HCT116 (cell line): ENCODE measurements around the gene LIMS2. TPM values are rescaled to one million over a fixed set of nuclear protein-coding genes. Genes with fewer than 3 reads are reported as not detected.

Experiments
- ATAC-seq: fragments of 200-7000 bp; cut with Tn5 transposase; 2 replicates; pipeline ENCODE4 v1.9.1; 2020; ENCODE audit warnings: mild to moderate bottlenecking, moderate library complexity
- BruUV-seq: library from RNA; stranded (reverse); fragments of 400-500 nt; replicated peaks from 2 replicates; lab custom pipeline; 2021; lab: Mats Ljungman, UMichigan
- CTCF ChIA-PET: fragments of 300-600 bp; sonication (Branson Sonifier 250); formaldehyde crosslinking; loops from one replicate; lab custom pipeline; 2021; ENCODE audit warnings: antibody characterized with exemption; lab: Charles Lee
- POLR2A ChIA-PET: fragments of 300-600, 350-600 bp; sonication (Branson Sonifier 250); formaldehyde crosslinking; loops from one replicate; lab custom pipeline; 2021; ENCODE audit warnings: antibody characterized with exemption; lab: Charles Lee
- RAD21 ChIA-PET, 2 experiments: fragments of 300-600 bp; sonication (Branson Sonifier 250); formaldehyde crosslinking; loops; one replicate each; lab custom pipeline; 2023; ENCODE audit warnings: low total read pairs in 2 of 2; ENCODE audit not compliant: uncharacterized antibody in 2 of 2, unreplicated experiment in 2 of 2, low non-redundant PET in 1 of 2; lab: Charles Lee
- DNase-seq: peaks from one replicate; pipeline ENCODE4 v3.0.0-alpha.2; 2010; ENCODE audit warnings: low read depth, low spot score
- H2AFZ ChIP-seq: fragments of 200-600 bp; shearing (Covaris generic), sonication (generic); 2 replicates; pipeline ENCODE4 v1.6.1; 2017; ENCODE audit warnings: low read depth, mixed run types, mixed read lengths, antibody characterized with exemption, low read length; ENCODE audit not compliant: poor library complexity, severe bottlenecking
- H3K27ac ChIP-seq: 2 replicates; pipeline ENCODE4 v1.5.1; 2012; ENCODE audit warnings: low read depth, low read length
- H3K27me3 ChIP-seq: fragments of 200-600 bp; sonication (generic); 2 replicates; pipeline ENCODE4 v1.6.1; 2016; ENCODE audit warnings: mixed run types, low read length, mixed read lengths; ENCODE audit not compliant: insufficient read depth
- H3K36me3 ChIP-seq, 2 experiments: fragments of 200-500 bp in 1 of 2; fragments of 200-600 bp in 1 of 2; sonication (Bioruptor generic) in 1 of 2; sonication (generic) in 1 of 2; 2 replicates each; pipeline versions ENCODE4 v1.5.1 to v1.6.1; 2014 to 2016; ENCODE audit warnings: low read length in 2 of 2, inconsistent platforms in 1 of 2, mixed read lengths in 1 of 2, mixed run types in 1 of 2; ENCODE audit not compliant: insufficient read depth in 2 of 2, control insufficient read depth in 1 of 2
- H3K4me1 ChIP-seq, 2 experiments: fragments of 200-600 bp in 1 of 2; sonication (generic) in 1 of 2; 2 replicates each; pipeline versions ENCODE4 v1.5.1 to v1.6.1; 2012 to 2017; ENCODE audit warnings: low read length in 2 of 2, inconsistent platforms in 1 of 2, mild to moderate bottlenecking in 1 of 2, mixed read lengths in 1 of 2, mixed run types in 1 of 2, moderate library complexity in 1 of 2; ENCODE audit not compliant: insufficient read depth in 2 of 2, control insufficient read depth in 1 of 2
- H3K4me2 ChIP-seq: fragments of 200-600 bp; sonication (generic); 2 replicates; pipeline ENCODE4 v1.6.1; 2017; ENCODE audit warnings: mixed run types, low read length, mixed read lengths
- H3K4me3 ChIP-seq, 2 experiments: fragments of 200-600 bp in 1 of 2; sonication (generic) in 1 of 2; replicated peaks in 1 of 2; 2 replicates each; pipeline ENCODE4 v1.5.1; 2011 to 2016; ENCODE audit warnings: low read length in 2 of 2, control low read depth in 1 of 2, low read depth in 1 of 2, mild to moderate bottlenecking in 1 of 2, mixed read lengths in 1 of 2, mixed run types in 1 of 2
- H3K79me2 ChIP-seq: fragments of 200-600 bp; sonication (generic); 2 replicates; pipeline ENCODE4 v1.6.1; 2017; ENCODE audit warnings: mild to moderate bottlenecking, mixed run types, low read length, moderate library complexity, mixed read lengths; ENCODE audit not compliant: insufficient read depth
- H3K9ac ChIP-seq: fragments of 200-600 bp; sonication (generic); 2 replicates; pipeline ENCODE4 v1.6.1; 2016; ENCODE audit warnings: low read length, mixed read lengths
- H3K9me2 ChIP-seq: fragments of 200-600 bp; sonication (generic), shearing (Covaris generic); 2 replicates; pipeline ENCODE4 v1.6.1; 2017; ENCODE audit warnings: mixed run types, mild to moderate bottlenecking, moderate library complexity; ENCODE audit not compliant: insufficient read depth
- H3K9me3 ChIP-seq, 2 experiments: fragments of 200-500 bp in 1 of 2; fragments of 200-600 bp in 1 of 2; sonication (Bioruptor generic) in 1 of 2; sonication (generic) in 1 of 2; 2 replicates each; pipeline ENCODE4 v1.6.1; 2014 to 2017; ENCODE audit warnings: low read length in 2 of 2, mixed read lengths in 2 of 2, inconsistent platforms in 1 of 2, low read depth in 1 of 2, mild to moderate bottlenecking in 1 of 2, mixed run types in 1 of 2, moderate library complexity in 1 of 2; ENCODE audit not compliant: control insufficient read depth in 1 of 2, insufficient read depth in 1 of 2
- H4K20me1 ChIP-seq: fragments of 200-600 bp; sonication (generic), shearing (Covaris generic); 2 replicates; pipeline ENCODE4 v1.6.1; 2017; ENCODE audit warnings: mixed run types, mild to moderate bottlenecking, moderate library complexity; ENCODE audit not compliant: insufficient read depth
- CBX3 ChIP-seq: IDR thresholded peaks from 2 replicates; pipeline ENCODE4 v1.6.1; 2012; ENCODE audit warnings: low read depth
- CEBPB ChIP-seq: IDR thresholded peaks from 2 replicates; pipeline ENCODE4 v1.6.1; 2012; ENCODE audit warnings: low read depth
- EGR1 ChIP-seq: IDR thresholded peaks from 2 replicates; pipeline ENCODE4 v1.6.1; 2012; ENCODE audit warnings: low read depth
- ELF1 ChIP-seq: IDR thresholded peaks from 2 replicates; pipeline ENCODE4 v1.6.1; 2012; ENCODE audit warnings: low read depth, borderline replicate concordance
- FOSL1 ChIP-seq: IDR thresholded peaks from 2 replicates; pipeline ENCODE4 v1.6.1; 2012; ENCODE audit warnings: low read depth
- JUND ChIP-seq: IDR thresholded peaks from 2 replicates; pipeline ENCODE4 v1.6.1; 2012
- POLR2A ChIP-seq: IDR thresholded peaks from 2 replicates; pipeline ENCODE4 v1.7.0; 2011; ENCODE audit warnings: borderline replicate concordance; ENCODE audit not compliant: insufficient read depth, insufficient read length; ENCODE audit errors: extremely low read depth
- SRF ChIP-seq: IDR thresholded peaks from 2 replicates; pipeline ENCODE4 v1.6.1; 2012; ENCODE audit warnings: low read depth
- YY1 ChIP-seq: IDR thresholded peaks from 2 replicates; pipeline ENCODE4 v1.6.1; 2011; ENCODE audit warnings: low read length, low read depth, moderate library complexity, mild to moderate bottlenecking; ENCODE audit not compliant: insufficient replicate concordance; ENCODE audit errors: extremely low read depth
- ZFX ChIP-seq: fragments of 450-650 bp; IDR thresholded peaks from 2 replicates; pipeline ENCODE4 v1.6.1; 2017
- intact Hi-C: fragments of 100-400 bp; cut with micrococcal nuclease; formaldehyde crosslinking; loops from 2 replicates; pipeline ENCODE4 v1.10.0; 2022
- total RNA-seq: library from RNA; stranded (reverse); gene quantifications from one replicate; pipeline ENCODE4 v1.2.1, GENCODE V29; 2021; ENCODE audit not compliant: unreplicated experiment
- TF ChIP-seq, protein P1 (sequence below): IDR thresholded peaks from 2 replicates; pipeline ENCODE4 v1.6.1; 2012; ENCODE audit warnings: low read depth
- TF ChIP-seq, protein P2 (sequence below): IDR thresholded peaks from 2 replicates; pipeline ENCODE4 v1.6.1; 2012

LIMS2 gene
- total RNA-seq, 1 experiment from 2014 or later = 3.7 TPM

DNA sequence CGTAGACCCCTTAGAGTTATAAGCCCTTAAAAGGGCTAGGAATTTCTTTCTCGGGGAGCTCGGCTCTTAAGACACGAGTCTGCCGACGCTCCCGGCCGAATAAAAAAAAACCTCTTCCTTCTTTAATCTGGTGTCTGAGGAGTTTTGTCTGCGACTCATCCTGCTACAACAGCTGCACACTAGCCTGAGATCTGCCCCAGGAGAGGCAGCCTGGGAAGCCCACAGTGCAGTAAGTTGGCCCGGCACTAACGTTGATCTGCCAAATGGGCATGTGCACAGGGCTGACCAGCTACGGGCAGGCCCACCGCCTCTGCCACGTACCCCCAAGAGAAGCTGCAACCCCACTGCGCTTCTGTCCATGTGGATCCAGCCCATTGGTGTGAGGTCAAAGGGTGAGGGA, 8.4 kb upstream of the LIMS2 start (continued):
- TF ChIP-seq, protein P1, sequence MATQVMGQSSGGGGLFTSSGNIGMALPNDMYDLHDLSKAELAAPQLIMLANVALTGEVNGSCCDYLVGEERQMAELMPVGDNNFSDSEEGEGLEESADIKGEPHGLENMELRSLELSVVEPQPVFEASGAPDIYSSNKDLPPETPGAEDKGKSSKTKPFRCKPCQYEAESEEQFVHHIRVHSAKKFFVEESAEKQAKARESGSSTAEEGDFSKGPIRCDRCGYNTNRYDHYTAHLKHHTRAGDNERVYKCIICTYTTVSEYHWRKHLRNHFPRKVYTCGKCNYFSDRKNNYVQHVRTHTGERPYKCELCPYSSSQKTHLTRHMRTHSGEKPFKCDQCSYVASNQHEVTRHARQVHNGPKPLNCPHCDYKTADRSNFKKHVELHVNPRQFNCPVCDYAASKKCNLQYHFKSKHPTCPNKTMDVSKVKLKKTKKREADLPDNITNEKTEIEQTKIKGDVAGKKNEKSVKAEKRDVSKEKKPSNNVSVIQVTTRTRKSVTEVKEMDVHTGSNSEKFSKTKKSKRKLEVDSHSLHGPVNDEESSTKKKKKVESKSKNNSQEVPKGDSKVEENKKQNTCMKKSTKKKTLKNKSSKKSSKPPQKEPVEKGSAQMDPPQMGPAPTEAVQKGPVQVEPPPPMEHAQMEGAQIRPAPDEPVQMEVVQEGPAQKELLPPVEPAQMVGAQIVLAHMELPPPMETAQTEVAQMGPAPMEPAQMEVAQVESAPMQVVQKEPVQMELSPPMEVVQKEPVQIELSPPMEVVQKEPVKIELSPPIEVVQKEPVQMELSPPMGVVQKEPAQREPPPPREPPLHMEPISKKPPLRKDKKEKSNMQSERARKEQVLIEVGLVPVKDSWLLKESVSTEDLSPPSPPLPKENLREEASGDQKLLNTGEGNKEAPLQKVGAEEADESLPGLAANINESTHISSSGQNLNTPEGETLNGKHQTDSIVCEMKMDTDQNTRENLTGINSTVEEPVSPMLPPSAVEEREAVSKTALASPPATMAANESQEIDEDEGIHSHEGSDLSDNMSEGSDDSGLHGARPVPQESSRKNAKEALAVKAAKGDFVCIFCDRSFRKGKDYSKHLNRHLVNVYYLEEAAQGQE = no peak
- TF ChIP-seq EGR1 (no peak), SRF (no peak), JUND (no peak), ELF1 (no peak), ZFX (no peak), POLR2A (no peak), CBX3 (no peak), CEBPB (no peak)
- TF ChIP-seq, protein P2, sequence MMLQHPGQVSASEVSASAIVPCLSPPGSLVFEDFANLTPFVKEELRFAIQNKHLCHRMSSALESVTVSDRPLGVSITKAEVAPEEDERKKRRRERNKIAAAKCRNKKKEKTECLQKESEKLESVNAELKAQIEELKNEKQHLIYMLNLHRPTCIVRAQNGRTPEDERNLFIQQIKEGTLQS = no peak
- TF ChIP-seq, all 23 proteins: peak for 0

DNA sequence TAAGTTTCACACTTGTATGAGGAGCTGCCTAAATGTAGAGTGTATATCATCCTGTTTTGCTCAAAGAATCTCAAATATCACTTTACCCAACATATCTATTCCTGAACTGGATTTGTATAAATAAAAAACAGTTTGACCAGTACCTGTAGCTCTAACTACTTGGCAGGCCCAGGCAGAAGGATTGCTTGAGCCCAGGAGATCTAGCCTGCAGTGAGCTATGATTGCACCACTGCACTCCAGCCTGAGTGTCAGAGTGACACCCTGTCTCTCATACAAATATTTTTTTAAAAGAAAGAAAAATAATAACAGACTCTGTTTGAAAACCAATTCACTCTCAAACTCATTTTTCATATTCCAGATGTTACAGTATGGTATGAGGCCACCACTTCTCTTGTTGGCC, 7.7 kb upstream of the LIMS2 start:
- no peaks in the 10 kb centered on the region for H3K9me2 ChIP-seq
- no peak overlapping the region for H3K4me3 ChIP-seq
- RAD21 ChIA-PET = no interaction called here
- DNase-seq = no peak
- POLR2A ChIA-PET = no interaction called here
- no peaks in the 10 kb centered on the region for H3K36me3 ChIP-seq
- H3K9me3 ChIP-seq = no peaks in the 10 kb centered on the region
- ATAC-seq = no peak
- BruUV-seq = no TSS peak
- intact Hi-C loops = no loop called here
- H3K4me2 ChIP-seq = no peak overlapping the region
- H3K4me1 ChIP-seq = no peaks in the 10 kb centered on the region
- no peak overlapping the region for H3K27ac ChIP-seq
- no peaks in the 10 kb centered on the region for H4K20me1 ChIP-seq
- CTCF ChIA-PET = interaction anchor here (1.2 to 1.6 kb wide), 2 partner anchors 11 to 92 kb away, joined by 3 to 4 read pairs; no protein-coding TSS in a partner anchor
- no peak overlapping the region for H2AFZ ChIP-seq
- H3K9ac ChIP-seq = no peak overlapping the region
- H3K27me3 ChIP-seq = no peaks in the 10 kb centered on the region
- H3K79me2 ChIP-seq = no peaks in the 10 kb centered on the region
- no peak for TF ChIP-seq FOSL1
- TF ChIP-seq ELF1 = no peak
- TF ChIP-seq CEBPB = no peak
- TF ChIP-seq, protein P2 = no peak
- TF ChIP-seq YY1 = no peak
